ENCODE data around the gene SIGLECL1.

DNA sequence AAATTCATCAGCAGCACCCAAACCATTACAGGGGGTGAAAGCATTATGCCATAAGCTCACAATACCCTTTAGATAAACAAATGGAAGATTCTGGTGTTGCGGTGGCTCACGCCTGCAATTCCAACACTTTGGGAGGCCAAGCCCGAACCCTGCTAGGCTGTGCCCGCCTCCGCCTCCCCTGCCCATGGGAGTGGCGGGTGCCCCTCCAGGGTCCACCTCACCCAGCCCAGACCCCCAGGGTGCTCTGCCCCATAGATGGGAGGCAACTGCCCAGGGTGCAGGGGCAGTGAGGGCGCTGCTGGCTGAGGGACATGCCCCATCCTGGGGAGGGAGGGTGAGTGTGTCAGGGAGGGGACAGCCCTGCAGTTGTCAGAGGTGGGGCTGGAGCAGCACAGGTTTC is 10.0 kb upstream of the SIGLECL1 start:
- TF ChIP-seq ZNF274 (IDR thresholded peaks at IDR 0.05; ENCODE audit: low read depth, low read length) (no peak), YY1 (IDR thresholded peaks at IDR 0.05; ENCODE audit: insufficient read depth, insufficient read length) (no peak)

Data from NT2/D1 (cell line).